ENCODE measurements around the gene FAIM2.

Gene FAIM2

DNA sequence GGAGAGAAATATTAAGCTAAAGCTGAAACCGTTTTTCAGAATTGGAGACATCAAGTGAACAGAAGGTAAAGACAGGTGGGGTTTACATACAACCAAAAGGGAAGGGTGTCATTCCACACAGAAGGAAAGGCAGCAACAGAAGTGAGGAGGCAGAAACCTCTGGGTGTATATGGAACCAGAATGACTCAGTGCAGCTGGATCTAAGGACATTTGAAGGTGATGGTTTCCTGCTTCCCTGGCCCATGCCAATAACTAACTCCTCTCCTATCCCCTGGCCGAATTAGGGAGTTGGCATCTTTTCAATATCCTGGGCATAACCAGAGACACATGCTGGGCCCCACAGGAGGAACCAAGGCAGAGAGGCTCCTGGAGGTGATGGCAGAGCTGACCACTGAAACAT lies 83.9 kb downstream of the FAIM2 start:
- intact Hi-C loops (cut with DNase I; ENCODE audit: low total_unique reads) = no loop called here
- H3K4me1 ChIP-seq = peaks cover 0 to 32% (median 18%) of the 10 kb centered on the region in 4 donors
- TF ChIP-seq CTCF (IDR thresholded peaks at IDR 0.05) = no peak

GRCh38 chr12:49818241-49818895 lies 85.3 kb downstream of the FAIM2 start:
- H3K9me3 ChIP-seq = no peaks in the 10 kb centered on the region
- H3K36me3 ChIP-seq = peaks cover 0 to 15% (median 0%) of the 10 kb centered on the region in 3 donors
- H3K4me1 ChIP-seq = peaks cover 0 to 24% (median 10%) of the 10 kb centered on the region in 4 donors
- H3K27me3 ChIP-seq = no peaks in the 10 kb centered on the region
- no peak overlapping the region for H3K27ac ChIP-seq
- H3K4me3 ChIP-seq = no peak overlapping the region
- no peak for TF ChIP-seq CTCF (IDR thresholded peaks at IDR 0.05)
- intact Hi-C loops (cut with DNase I; ENCODE audit: low total_unique reads) = no loop called here
- DNase-seq = peak in 1 of 2 donors; percentile 12

More for the DNA sequence above, 83.9 kb downstream of the FAIM2 start:
- Histone ChIP-seq H3K27ac (no peak overlapping the region), H3K9me3 (no peaks in the 10 kb centered on the region), H3K36me3 (peaks cover 0 to 23% (median 0%) of the 10 kb centered on the region in 3 donors), H3K4me3 (no peak overlapping the region), H3K27me3 (no peaks in the 10 kb centered on the region)
- peak in 1 of 2 donors; percentile 44 for DNase-seq

Data from tibial artery (tissue), 4 donors.